GM10248 (cell line): ENCODE data around the gene QSOX1.

Source experiments
- CTCF ChIA-PET: fragments of 300-600 bp; sonication (Branson Sonifier 250); formaldehyde crosslinking; extraction: SDS; loops from one replicate; lab custom pipeline; 2021; ENCODE audit warnings: antibody characterized with exemption; lab: Yijun Ruan, JAX
- POLR2A ChIA-PET: fragments of 350-650 bp; sonication (Branson Sonifier 250); formaldehyde crosslinking; extraction: SDS; loops from one replicate; lab custom pipeline; 2020; ENCODE audit warnings: antibody characterized with exemption; lab: Yijun Ruan, JAX
- DNase-seq: peaks from one replicate; pipeline ENCODE4 v3.0.0; 2012; ENCODE audit errors: extremely low spot score
- CTCF ChIP-seq: IDR thresholded peaks from 2 replicates; pipeline ENCODE4 v1.5.1; 2012; ENCODE audit warnings: mild to moderate bottlenecking, low read depth; ENCODE audit errors: extremely low read depth, missing control alignments, control extremely low read depth

The QSOX1 gene

GRCh38 chr1:180158149-180159147 is 3.8 kb downstream of the QSOX1 start:
- no peak for TF ChIP-seq CTCF
- no peak for DNase-seq
- CTCF ChIA-PET, result interaction anchor here (0.7 to 7.9 kb wide), 11 partner anchors 11 to 453 kb away, joined by 3 to 47 read pairs (median 3); no protein-coding TSS in a partner anchor
- POLR2A ChIA-PET, result interaction anchor here (1.0 kb wide), 1 partner anchor 12 kb away, joined by 5 read pairs; no protein-coding TSS in a partner anchor

- DNase-seq, result no peak
- ChIA-PET POLR2A (no interaction called here), CTCF (interaction anchor here (1.1 kb wide), 1 partner anchor 19 kb away, joined by 4 read pairs; no protein-coding TSS in a partner anchor)
- TF ChIP-seq CTCF, result no peak
Measured at GRCh38 chr1:180160357-180160756, 5.7 kb downstream of the QSOX1 start.

- POLR2A ChIA-PET, result no interaction called here
- CTCF ChIA-PET, result interaction anchor here (8.9 kb wide), 1 partner anchor 296 kb away, joined by 70 read pairs; no protein-coding TSS in a partner anchor
- DNase-seq, result no peak
- TF ChIP-seq CTCF, result no peak
Measured at GRCh38 chr1:180163041-180163440, 8.4 kb downstream of the QSOX1 start.

- no peak for DNase-seq
- CTCF ChIA-PET, result interaction anchor here (1.0 to 8.9 kb wide), 7 partner anchors 8 to 461 kb away, joined by 3 to 149 read pairs (median 3); no protein-coding TSS in a partner anchor
Measured at GRCh38 chr1:180165096-180165495, 10.4 kb downstream of the QSOX1 start.

GRCh38 chr1:180165509-180166435 is 11.1 kb downstream of the QSOX1 start:
- ChIA-PET POLR2A (interaction anchor here (0.6 kb wide), 1 partner anchor 11 kb away, joined by 3 read pairs; the partner anchor contains the start of gene QSOX1), CTCF (interaction anchor here (1.0 to 8.9 kb wide), 7 partner anchors 8 to 461 kb away, joined by 3 to 149 read pairs (median 3); no protein-coding TSS in a partner anchor)
- no peak for TF ChIP-seq CTCF
- no peak for DNase-seq

More at GRCh38 chr1:180165096-180165495, 10.4 kb downstream of the QSOX1 start:
- POLR2A ChIA-PET, result interaction anchor here (0.6 kb wide), 1 partner anchor 10 kb away, joined by 3 read pairs; the partner anchor contains the start of gene QSOX1
- no peak for TF ChIP-seq CTCF
